ENCODE data around the gene SIK3.
"Not testable (repeated sequence)": the region's sequence is repeated elsewhere in the genome, so short reads cannot be mapped to it uniquely, and the experiment has no call there.

SIK3 gene

GRCh38 chr11:117098269-117099232 is at the start of gene SIK3:
SIK3 (minus strand) TSS chr11:117098428; CDS start chr11:117098415, 13 bp downstream.
- peak; percentile 87 for DNase-seq (ENCODE audit: low read depth)

DNA sequence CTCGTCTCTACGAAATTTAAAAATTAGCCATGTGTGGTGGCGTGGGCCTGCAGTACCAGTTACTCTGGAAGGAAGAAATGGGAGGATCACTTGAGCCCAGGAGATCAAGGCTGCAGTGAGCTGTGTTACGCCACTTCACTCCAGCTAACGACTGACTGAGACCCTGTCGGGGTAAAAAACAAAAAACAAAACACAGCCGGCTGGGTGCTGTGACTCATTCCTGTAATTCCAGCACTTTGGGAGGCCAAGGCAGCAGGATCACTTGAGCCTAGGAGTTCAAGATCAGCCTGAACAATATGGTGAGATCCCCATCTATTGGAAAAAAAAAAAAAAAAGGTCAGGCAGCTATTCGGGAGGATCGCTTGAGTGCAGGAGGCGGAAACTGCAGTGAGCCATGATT is 48.3 kb upstream of the SIK3 start:
- DNase-seq (ENCODE audit: low read depth) = no peak

GRCh38 chr11:117145393-117145761 is 47.1 kb upstream of the SIK3 start:
- no peak for DNase-seq (ENCODE audit: low read depth)

DNA sequence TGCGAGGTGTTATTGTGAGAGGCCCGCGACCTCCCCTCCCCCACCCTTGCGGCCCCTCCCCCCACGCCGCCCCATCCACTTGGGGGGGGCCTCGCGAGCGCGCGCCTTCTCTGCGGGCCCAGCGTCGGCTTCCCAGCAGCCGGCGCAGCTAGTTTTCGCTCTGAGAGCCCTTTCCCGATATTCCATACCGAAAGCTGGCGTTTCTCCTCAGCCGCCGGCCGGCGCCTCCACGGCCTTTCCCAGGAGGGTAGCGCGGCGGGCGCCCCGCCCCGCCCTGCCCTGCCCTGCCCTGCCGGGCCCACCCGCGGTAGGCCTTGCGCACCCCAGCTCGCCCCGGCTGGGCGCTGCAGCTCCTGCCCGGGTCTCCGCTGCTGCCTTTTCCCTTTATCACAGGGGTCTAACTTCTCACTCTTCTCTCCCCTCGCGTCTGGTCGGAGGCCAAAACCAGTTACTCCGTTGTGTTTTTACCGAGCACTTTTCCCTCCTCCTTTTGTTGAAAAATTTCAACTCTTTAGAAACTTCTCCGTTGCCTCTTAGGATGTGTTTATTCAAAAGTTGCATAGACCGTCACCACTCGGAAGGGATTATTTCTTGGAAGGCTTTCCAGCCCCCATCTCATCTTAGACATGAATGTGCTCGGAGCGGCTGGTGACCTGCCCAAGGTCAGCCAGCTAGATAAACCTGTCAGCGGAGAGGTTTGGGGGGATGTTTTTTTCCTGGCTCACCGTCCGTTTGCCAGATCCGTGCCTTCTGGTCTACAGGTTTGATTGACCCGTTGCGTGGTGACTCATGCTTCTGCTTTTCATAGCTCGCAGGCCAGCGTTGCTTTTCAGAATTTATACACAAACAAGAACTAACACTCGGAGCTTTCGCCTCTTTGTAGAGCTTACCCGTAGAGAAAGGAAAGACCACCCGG is 46.5 kb upstream of the SIK3 start:
- peak; percentile 8 for DNase-seq (ENCODE audit: low read depth)

DNA sequence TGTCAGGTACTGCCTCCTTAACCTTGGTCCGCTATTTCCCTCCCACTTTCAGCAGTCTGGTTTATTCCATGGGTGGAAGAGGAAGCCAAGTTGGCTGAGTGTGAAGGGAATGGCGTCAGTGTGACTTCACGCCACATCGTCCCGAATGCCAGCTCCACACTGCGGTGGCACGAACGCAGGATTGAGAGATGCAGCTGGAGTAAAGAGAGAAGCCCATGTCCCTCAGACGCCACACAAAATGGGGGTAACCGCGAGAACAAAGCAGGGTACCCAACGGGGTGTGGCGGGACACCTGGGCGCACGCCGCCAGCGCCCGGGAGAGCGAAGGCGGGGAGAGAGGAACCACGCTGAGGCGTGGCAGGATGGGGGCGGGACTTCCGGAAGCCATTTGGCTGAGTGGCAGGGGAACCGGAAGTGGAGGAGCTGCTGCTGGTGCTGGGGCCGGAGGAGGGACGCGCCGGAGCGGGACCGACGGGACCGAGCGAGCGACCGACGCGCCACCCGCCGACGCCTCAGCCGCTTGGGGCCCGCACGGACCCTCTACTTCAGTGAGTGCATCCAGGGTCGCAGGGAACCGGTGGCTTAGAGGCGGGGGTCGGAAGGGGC is 45.7 kb upstream of the SIK3 start, which contains the start of gene PAFAH1B2:
Gene PAFAH1B2, plus strand, starts transcription at position 417 of the 606 bp plus-strand sequence. CDS start 8,161 bp downstream, outside the sequence.
- DNase-seq (ENCODE audit: low read depth) = peak; percentile 94

DNA sequence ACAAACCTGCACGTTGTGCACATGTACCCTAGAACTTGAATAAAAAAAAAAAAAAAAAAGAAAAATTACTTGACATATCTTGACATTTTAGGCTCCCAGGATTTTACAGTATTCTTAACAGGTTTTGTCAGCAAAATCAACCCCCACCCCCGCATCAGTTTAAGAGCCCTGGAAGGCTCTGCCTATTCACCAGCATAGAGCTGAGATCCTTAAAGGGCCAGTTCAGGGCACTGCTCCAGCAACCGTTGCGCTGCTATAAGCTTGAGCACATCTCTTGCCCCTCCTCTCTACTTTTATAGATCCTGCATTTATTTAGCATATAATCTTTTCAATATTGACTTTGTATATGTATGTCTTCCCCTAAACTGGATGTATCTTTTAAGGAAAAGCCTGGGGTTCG is 45.2 kb upstream of the SIK3 start:
- peak; percentile 2 for DNase-seq (ENCODE audit: low read depth)

DNA sequence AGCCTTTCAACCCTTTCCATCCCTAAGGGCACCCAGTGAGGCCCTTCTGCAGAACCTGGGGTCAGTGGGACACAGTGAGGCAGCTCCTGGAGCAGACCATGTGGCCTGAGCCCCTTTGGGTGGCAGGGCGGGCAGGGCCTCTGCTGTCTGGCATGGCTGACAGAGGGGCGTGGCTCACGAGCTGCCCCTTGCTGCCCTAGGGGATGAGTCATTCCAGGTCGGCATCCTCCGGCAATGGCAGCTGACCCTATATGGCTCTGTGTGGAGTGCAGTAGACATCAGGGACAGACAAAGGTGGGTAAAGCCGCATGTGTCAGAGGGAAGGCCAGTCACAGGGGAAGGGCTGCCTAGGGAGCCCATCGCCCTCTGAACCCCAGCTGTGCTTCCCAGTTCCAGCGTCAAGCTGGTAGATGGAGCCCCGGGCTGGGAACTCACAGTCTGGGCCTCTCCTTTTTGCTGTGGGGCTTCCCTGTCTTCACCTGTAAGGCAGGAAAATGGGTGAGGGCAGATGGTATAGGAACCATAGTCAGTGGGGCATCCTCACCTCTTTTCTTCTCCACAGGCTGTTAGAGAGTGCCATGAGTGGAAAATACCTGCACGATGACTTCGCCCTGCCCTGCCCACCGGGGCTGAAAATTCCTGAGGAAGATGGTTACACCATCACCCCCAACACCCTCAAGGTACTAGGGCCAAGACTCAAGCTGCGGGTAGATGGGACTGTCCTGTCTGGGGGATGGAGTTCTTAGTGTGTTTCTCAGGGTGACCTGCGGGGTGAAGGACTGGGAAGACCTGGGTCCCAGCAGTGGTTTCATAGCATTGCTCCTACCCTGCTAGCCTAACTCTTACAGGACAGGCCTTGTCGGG is 39.2 kb upstream of the SIK3 start:
- DNase-seq (ENCODE audit: low read depth) = not testable (repeated sequence)

DNA sequence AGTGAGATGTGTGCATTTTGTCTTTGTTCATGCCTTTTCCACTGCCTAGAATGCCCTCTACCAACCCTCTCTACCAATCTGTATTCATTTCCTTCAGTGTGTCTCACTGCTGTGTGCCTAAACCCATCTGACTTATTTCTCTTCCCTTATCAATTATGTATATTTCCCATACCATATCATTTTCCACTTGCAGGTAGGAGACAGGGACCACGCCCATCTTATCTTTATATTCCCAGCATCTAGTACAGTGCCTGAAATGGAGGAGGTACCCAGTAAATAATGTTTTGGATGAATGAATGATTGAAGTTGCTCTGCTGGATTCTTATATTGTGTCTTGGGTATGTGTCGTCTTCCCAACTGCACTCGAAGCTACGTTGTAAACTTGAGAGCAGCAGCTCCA is 36.8 kb upstream of the SIK3 start:
- DNase-seq (ENCODE audit: low read depth) = not testable (repeated sequence)

GRCh38 chr11:117134431-117134830 is 36.2 kb upstream of the SIK3 start:
- no peak for DNase-seq (ENCODE audit: low read depth)

DNA sequence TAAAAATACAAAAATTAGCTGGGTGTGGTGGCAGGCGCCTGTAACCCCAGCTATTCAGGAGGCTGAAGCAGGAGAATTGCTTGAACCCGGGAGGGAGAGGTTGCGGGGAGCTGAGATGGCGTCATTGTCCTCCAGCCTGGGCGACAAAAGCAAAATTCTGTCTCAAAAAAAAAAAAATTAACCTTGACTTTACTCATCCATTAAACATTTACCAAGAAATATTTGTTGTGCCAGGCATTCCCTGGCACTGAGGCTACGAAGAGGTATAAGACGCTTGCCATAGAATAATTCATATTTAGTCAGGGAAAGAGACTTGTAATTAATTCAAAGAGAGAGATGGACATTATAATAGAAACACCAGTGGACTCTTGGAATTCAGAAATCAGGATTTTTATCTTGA is 32.7 kb upstream of the SIK3 start:
- DNase-seq (ENCODE audit: low read depth) = no peak

DNA sequence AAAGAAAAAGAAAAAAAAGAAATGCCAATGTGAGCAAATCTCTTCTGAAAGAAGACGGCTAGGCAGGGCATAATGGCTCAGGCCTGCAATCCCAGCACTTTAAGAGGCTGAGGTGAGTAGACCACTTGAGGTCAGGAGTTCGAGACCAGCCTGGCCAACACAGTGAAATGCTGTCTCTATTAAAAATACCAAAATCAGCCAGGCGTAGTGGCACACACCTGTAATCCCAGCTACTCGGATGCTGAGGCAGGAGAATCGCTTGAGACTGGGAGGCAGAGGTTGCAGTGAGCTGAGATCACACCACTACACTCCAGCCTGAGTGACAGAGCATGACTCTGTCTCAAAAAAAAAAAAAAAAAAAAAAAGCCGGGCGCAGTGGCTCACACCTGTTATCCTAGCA is 32.2 kb upstream of the SIK3 start:
- not testable (repeated sequence) for DNase-seq (ENCODE audit: low read depth)

DNA sequence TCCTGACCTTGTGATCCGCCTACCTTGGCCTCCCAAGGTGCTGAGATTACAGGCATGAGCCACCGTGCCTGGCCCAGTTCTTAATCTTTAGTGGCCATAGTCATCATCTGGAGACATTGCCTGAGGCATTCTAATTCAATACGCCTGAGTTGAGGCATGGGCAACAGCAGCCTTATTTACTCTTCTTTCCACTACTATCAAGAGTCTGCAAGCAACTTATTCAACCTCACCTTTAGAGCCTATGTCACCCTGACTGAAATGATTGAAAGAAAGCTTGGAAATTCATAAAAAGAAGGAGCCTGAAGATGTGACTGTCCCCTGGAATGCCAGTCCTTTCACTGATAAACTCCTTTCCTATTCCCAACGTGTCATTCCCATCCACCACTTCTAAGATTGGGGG is 30.1 kb upstream of the SIK3 start:
- DNase-seq (ENCODE audit: low read depth) = no peak

DNA sequence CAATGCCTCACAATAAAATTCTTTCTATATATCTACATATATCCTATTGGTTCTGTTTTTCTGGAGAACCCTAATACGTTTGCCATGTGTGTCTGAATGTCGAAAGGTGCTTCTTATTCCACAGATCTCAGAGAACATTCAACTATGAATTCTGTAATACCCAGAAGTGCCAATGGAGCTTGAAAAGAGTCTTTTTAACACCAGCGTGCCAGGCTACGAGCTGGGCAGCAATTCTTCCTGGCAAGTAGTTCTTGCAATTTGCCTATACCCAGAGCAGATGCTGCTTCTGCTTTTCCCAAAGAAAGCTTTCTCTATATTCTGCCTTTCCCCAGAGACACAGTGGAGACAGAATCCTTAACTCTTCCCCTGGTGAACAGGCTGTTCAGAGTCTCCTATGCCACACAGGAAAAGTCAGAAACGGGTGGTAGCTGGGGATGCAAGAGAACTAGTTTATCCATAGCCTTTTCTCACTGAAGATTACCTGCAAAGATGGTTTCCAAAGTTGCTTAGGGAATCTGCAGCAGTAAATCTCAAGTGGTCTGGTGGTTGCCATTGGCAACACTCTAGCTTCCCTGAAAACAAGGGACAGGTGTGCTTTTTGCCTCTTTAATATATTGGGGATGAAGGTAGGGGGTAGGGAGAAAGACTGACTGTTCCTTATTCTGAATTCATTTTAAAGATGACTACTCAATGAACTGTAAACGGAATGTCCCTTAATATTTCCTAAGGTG is 29.1 kb upstream of the SIK3 start:
- no peak for DNase-seq (ENCODE audit: low read depth)

DNA sequence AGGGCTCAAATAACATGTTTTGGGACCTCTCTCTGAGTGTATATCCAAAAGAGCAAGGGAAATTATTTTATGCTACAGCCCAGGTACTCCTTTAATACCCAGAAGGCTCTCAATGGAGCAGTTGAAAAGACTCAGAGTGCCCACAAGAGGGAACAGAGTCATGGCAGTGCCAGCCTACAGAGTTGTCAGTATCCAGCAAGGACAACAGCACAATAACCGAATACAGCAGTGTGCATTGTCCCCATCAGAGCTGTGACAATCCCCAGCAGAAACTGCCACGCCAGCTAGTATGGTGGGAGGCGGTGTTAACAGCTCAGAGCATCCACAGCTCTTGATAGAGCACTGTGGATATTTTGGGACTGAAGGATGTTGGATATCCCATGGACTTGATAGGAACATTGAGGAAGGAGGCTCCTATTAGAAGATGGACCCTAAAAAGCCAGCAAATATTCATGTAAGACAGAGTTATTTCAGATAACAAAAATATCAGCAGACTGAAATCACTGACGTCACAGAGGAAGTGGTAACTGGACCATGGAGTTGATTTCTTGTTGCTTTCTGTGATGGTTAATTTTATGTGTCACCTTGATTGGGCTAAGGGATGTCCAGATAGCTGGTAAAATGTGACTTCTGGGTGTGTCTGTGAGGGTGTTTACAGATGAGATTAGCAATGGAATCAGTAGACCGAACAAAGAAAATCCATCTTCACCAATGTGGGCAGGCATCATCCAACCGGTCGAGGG is 28.2 kb upstream of the SIK3 start:
- no peak for DNase-seq (ENCODE audit: low read depth)

- no peak for DNase-seq (ENCODE audit: low read depth)
Observed at GRCh38 chr11:117122556-117122955, 24.3 kb upstream of the SIK3 start.

DNA sequence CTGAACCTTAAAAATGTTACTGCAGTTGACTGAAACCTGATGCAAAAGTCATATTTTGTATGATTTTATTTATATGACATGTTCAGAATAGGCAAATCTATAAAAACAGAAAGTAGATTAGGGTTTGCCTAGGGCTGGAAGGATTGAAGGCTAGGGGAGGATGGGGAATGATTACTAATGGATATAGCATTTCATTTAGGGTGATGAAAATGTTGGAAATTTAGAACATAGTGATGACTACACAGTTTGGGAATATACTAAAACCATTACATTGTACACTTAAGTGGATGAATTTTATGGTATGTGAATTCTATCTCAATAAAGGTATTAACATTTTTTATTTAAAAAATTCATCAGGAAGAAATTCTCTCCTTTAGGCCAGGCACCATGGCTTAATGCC is 22.9 kb upstream of the SIK3 start:
- DNase-seq (ENCODE audit: low read depth) = no peak

- no peak for DNase-seq (ENCODE audit: low read depth)
Observed at GRCh38 chr11:117117681-117118080, 19.5 kb upstream of the SIK3 start.

- not testable (repeated sequence) for DNase-seq (ENCODE audit: low read depth)
Observed at GRCh38 chr11:117112939-117113338, 14.7 kb upstream of the SIK3 start.

GRCh38 chr11:117112497-117112896 is 14.3 kb upstream of the SIK3 start:
- DNase-seq (ENCODE audit: low read depth) = not testable (repeated sequence)

Data from activated gamma-delta T cell treated with anti-CD3 and anti-CD28 coated beads, Interleukin-2, amount 50 U/mL, for 16 hours (primary cell).